Measurements from ENCODE around the gene CTBP2.

Gene CTBP2

DNA sequence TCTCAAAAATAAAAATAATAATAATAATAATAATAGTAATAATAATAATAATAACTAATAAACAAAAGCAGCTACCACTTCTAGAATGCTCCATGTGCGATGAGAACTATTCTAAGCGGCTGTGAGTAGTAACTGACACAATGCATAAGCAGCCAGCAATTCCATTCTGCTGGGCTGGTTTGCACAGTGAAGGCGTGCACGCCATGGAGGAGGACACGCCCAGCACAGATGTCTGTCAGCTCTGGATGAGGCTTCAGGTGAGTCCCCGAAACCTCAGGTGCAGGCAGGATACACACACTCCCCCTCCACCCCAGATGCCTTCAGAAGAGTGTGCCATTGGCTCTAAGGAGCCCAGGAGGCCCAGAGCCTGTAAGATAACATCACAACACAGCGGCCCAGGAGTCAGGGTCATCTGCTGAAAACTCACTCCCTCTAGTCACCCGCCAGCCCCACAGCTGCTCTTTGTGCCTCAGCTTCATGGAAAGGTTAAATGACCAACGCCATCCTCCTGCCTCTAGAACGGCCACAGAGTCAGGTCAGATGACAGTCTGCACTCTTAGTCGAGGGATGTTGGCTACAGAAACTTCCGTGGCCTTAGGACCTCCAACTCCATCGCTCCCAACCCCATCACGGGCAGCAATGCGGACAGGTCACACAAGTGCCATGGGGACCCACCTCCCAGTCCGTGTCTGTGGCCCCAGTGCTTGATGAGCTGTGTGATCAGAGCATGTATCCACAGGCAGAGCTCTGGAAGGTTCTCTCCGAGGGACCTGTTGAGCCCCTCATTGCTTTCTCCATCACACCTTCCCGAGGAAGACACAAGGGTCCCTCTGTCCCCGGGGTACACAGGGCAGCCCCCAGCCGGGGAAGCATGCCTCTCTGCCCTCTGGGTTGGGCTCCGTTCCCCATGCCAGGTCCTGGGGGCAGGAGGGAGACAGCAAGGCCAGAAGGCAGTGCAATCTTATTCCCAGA is 103.9 kb downstream of the CTBP2 start:
- H3K27ac ChIP-seq: peak overlapping the region; percentile 32
- DNase-seq (ENCODE audit: low read depth, low spot score): no peak

DNA sequence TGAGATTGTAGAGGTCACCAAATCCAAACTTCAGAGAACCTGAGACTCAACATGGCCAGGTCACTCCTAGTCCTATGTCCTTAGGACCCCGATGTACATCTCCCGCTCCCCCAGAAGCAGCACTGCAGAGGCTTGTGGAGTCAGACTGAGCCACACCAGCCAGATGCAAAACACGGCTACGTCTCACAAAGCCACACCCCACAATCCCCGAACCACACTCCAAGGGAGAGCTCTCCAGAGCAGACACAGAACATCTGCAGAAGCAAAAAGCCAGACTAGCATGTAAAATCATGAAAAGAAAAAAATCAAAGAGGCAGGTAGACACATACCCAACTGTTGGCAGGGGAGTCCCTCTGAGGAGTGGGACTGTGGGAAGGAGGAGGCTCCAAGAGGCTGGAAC is 104.9 kb downstream of the CTBP2 start:
- no peak for DNase-seq (ENCODE audit: low read depth, low spot score)
- H3K27ac ChIP-seq: no peak overlapping the region

DNA sequence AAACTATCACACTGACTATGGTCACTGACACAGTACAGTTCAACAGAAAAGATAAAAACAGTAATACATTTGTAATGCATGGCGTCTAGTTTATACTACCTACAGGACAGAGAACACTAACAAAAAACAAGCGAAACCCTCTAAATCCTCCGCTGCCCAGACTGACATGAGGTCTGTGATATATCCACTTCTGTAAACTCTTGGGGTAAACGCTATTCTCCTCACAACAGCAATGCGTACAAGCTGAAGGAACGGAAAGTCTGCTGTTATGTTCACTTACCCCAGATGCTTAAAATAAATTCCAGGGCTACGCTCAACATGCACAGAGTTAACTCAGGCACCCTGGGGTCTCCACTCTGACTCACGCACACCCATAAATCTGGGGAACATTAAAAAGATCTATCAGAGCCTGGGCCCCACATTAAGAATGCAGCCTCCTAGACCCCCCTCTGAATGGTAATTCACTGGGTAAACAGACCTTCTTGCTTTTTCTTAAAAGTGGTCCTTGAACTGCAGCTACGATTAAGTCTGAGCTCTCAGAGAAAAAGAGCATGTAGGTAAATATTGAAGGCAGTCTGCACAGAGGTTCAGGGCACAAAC is 105.6 kb downstream of the CTBP2 start:
- no peak overlapping the region for H3K27ac ChIP-seq
- no peak for DNase-seq (ENCODE audit: low read depth, low spot score)

DNA sequence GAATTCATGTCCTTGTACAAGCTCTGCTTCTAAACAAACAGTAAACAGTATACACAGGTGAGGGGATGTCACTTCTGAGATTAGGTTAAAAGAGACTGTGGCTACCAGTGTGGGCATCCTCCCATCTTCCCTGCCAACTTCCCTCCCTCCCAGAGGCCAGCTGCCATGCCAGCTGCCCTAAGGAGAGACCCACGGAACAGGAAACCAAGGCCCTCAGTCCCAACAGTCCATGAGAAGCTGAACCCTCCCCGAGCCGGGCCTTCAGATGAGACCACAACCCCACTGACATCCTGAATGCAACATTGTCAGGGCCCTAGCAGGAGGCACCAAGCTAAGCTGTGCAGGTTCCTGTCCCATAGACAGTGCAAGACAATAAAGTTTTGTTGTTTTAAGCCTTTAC is 106.1 kb downstream of the CTBP2 start:
- H3K27ac ChIP-seq: no peak overlapping the region
- no peak for DNase-seq (ENCODE audit: low read depth, low spot score)

DNA sequence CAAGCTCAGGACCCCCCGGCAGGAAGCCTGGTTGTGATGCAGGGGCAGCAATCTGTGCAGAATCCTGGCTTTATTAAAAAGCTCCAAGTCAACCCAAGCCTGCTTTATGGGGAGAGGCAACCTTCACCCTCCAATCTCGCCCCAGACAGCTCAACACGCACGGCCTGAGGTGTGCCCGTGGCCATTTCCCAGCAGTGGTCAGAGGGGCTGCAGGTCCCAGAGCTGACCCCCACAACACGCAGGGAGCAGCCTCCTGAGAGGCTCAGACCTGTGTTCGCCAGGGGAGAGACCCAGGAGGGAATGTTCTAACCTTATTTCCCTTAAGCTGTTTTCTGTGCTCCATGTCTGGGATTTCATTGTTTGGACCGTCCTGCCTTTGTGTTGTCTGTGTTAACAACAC is 108.2 kb downstream of the CTBP2 start:
- no peak for DNase-seq (ENCODE audit: low read depth, low spot score)
- H3K27ac ChIP-seq: no peak overlapping the region

DNA sequence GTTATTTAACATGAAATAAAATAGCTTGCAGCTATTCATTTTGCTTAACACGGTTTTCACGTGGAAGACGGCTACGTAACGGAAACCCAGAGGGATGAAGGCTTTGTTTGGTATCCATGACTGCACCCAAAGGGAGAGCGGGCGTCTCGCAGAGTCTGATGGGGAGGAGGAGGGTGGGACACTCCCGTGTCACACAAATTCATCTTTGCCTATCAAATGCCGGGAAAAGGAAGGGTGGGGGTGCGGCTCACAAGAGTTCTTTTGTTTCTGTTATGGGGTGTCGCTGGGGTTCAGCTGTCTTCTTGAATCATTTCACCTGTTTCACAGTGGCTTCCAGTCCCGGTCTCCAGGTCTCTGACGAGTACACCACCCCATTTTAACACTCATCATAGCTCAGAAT is 110.0 kb downstream of the CTBP2 start:
- no peak for DNase-seq (ENCODE audit: low read depth, low spot score)
- no peak overlapping the region for H3K27ac ChIP-seq

DNA sequence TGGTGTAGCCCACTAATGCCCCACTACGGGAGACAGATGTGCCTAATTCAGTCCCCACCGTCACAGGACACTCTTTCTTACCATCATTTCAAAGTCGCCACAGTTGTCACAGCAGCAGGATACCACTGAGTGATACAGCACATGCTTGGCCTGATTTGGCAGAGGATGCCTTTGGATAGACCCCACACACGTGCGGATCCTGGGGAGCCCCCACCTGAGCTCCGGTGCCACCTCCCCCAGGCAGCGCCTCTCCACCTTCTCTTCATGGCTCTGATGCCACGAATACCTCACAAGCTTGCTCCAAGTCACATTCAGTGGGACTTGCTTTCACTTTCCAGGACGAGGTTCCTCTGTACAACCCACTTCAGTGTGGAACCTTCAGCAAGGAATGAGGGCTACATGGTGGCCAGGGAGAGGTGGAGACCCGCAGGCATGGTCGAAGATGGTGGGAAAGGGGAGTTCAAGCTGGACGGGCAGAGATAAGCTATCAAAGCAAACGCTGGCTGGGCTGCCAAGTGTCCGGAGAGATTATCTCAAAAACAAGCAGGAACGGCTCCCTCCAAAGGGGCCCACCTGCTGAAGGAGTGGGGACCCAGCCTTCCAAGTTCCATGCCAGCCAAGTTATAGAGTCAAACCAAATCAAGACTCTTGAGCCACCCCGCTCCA is 111.0 kb downstream of the CTBP2 start:
- DNase-seq (ENCODE audit: low read depth, low spot score): no peak

DNA sequence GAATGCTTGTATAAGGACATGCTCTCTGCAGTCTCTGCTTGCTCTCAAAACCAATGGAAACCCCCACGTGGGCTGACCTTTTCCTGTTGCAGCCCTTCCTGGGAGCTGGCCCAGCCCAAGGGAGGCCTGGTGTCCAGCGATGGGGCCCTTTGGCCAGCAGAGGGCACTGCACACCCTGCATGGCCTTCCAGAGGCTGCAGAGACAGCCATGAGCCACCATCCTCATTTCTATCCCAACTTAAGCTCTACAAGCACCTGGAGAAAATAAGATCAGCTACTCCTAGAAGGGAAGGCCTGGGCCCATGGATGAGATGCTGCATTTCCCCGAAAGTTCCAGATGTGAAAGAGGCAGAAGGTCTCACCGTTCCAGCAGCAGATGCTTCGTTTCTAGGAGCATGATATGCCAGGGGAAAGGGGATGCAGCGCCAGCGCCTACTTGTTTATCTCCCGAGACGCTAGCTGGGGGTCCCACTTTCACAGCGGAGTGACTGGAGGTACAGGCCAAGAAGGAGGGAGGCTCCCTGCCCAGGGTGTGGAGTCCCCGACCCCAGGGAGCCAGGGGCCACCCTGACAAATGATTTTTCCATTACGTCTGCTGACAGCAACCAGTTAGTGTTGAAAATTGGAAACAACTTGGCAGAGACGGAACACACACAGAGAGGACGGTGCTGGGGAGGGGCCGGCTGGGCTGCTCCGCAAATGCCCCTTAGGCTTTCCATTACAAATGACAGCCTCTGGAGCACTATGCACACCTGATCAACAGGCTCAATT is 112.1 kb downstream of the CTBP2 start:
- H3K27ac ChIP-seq: peak overlapping the region; percentile 84
- no peak for DNase-seq (ENCODE audit: low read depth, low spot score)

More for the DNA sequence above, 111.0 kb downstream of the CTBP2 start:
- H3K27ac ChIP-seq: peak overlapping the region; percentile 84

DNA sequence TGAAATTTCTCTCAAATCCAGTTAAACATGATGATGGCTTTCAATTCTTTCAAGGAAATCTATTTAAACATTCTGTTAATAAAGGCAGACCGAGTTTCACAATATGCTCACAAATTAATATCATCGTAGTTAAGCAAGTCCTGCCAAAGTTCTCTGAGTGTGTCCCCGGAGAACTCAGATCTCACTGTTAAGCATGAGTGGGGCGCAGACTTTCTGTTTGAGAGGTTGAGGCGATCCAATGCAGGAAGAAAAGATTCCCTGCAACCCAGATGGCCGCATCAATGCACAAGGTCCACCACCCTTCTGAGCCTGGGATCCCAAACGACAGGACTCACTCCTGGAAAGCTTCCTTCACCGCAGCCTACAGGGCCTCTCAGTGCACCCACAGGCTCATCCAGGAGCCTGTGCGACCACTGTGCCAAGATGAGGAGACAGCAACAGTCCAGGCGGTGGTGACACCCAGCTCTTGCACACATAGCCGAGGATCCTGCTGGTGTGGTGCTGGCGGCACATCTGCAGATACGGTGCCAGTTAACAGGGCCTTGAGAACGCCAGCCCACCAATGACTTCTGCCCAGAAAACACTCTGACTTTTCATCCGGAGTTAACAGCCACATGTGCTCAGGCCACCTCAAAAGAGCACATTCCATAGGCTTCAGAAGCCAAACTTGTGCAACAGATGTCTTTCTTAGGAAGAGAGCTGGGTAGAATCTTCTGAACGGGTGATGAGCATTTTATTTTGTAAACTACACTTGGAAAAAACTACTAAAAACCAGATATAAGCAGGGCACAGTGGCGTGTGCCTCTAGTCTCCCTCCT is 116.3 kb downstream of the CTBP2 start:
- no peak for DNase-seq (ENCODE audit: low read depth, low spot score)
- peak overlapping the region; percentile 84 for H3K27ac ChIP-seq

DNA sequence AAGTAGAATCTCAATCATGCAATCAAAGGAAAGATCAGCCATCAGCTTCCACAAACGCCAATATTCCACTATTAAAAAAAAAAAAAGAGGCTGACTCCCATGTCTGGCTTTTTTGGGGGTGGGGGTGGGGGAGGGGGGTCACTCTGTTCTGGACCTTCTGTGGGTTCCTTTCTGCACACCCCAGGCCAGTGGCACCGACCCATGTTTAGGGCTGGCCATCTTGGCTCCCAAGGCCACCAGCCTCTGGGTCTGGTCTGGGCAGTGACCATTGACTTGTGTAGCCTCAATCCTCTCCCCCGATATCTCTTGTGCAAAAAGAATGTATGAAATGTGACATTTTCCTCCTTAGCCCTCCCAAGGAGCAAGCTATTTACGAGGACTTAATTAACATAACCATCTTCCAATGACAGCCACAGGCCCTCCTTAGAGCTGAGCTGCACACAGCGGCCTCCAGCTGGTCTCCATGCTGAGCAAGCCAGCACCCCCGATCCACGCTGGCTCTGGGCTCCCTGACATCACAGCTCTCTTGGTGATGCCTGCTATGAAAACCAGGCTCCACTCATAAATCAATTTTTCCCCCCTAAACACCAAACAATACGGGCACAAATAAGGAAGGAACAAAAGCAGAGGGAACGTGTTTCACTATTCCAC is 118.4 kb downstream of the CTBP2 start:
- DNase-seq (ENCODE audit: low read depth, low spot score): no peak
- no peak overlapping the region for H3K27ac ChIP-seq

DNA sequence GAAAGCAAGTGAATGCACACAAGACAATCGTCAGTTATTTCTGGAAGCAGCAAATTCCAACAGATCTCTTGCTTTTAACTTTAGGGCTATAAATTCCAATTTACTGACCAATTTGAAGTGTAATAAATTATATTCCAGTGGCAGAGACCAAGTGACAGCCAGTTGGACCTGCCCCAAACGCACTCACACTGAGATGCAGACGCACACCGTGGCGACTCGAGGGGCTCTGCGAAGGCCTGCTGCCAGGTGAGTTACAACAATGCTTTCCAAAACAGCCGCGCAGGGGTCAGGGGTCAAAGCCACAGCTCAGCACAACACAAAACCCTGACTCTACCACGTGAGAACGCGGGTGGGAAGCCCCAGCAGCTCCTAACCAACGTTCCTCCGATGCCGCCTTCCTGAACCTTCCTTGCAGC is 121.0 kb downstream of the CTBP2 start:
- no peak for DNase-seq (ENCODE audit: low read depth, low spot score)
- peak overlapping the region; percentile 87 for H3K27ac ChIP-seq

DNA sequence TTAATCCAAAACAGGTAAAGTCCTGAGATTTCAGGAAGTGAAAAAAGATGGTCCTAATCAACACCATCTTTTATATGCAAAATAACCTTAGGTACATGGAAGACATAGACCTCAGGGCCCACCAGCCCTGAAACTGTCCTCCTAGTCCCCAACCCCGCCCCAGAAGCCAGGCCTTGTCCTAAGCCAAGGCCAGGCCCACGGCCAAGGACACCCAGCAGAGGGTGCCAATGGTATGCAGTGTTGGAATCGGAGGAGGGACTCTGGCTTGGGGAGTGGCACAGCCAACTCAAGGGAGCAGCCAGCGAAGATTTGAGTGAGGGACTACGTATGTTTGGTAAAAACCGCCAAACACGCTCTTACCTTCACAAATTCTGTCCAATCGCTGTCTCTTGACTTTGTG is 121.7 kb downstream of the CTBP2 start:
- DNase-seq (ENCODE audit: low read depth, low spot score): no peak
- peak overlapping the region; percentile 87 for H3K27ac ChIP-seq

DNA sequence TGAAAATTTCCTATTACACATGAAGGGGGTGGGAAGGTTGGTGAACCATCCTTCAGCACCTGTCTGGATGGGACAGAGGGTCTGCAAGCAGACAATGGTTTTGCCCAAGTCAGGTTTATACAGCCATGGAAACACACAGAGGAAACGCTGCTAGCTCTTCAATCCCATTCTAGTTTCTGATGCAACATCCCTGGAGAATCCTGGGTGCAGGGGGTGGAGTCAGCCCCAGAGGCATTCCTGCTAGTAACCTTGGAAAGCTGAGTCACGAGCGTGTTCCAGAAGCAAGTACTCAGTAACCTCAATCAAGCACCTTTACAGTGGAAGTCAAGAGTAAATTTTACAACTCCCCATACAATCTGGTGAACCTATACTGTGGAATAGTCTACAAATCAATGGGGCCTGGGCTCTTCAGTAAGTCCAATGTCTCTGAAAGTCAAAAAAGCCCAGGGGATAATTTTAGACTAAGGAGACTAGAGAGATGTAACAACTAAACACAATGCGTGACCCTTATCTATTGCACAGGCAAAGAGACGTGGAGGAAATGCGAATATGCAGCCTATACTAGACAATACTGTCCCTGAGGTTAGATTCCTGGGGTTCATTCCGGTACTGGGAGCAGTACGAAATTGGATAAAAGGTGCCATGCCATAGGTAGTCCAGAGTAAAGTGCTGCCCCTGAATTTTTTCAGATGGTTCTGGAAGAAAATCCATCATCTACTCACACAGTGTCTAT is 123.1 kb downstream of the CTBP2 start:
- H3K27ac ChIP-seq: peak overlapping the region; percentile 87

DNA sequence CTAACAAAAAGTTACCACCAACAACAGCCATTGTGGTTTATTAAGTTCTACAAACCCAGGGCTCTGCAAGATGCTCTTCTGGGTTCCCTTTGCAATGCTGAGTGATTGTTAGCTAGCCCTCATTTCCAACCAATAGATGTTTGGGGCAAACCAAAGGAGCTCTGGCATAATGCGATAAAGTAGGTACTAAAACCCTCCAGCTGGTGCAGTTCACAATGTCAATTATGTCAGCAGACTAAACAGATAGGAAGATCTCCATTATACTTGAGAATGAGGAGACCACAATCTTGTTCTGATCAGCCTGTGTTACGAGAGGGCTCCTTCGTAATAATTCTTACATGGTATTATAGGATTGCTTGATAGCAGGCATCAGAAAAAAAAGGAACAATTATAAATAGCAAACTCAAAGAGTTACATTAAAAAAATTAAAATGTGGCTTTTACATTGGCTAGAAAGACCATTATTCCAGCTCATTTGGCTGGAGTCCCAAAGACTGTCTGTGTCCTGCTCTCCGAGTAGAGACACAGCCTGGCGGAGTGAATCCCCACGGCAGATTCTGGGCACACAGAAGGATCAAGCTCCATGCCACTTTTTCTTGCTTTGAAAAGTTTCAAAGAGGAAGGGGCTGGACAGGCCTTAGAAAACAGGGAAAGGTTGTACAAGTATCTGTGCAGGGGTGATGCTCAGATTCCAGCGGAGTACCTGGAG is 124.6 kb downstream of the CTBP2 start:
- DNase-seq (ENCODE audit: low read depth, low spot score): no peak
- peak overlapping the region; percentile 87 for H3K27ac ChIP-seq

More for the DNA sequence above, 123.1 kb downstream of the CTBP2 start:
- peak; percentile 60 for DNase-seq (ENCODE audit: low read depth, low spot score)

DNA sequence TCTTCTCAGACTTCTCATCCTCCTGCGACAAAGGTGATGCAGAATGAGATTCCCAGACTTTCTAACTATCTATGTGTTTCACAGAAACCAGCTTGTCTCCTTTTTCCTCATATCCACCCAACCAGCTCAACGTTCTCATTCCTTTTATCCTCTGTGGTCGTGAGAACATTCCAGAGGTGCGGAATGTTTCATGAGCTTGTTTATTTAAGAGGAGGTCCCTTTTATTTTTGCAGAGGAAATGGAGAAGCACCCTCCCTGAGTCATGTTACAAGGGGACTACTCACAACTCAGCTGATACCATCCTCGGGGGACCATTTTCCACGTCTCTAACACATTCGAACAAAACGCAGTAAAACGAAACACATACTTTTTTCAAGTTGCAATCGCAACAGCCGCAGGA is 125.2 kb downstream of the CTBP2 start:
- H3K27ac ChIP-seq: peak overlapping the region; percentile 87
- DNase-seq (ENCODE audit: low read depth, low spot score): peak; percentile 75

DNA sequence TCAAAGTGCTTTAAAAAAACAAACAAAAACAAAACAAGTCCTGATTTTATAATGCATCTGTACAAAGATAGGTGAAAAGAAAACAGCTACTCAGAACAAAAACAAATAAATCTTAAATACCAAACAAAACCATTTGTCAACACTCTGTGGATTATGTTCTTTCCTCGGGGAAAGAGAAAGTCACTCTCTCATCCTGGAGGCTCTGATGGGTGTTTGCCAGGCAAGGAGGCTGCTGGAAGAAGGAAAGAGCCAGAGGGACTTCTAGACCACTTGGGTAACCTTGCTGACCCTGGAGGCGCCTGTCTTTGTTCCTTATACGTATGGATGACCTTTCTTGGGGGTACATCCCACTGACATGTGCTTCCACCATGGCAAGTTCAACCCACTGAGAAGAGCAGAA is 125.7 kb downstream of the CTBP2 start:
- peak overlapping the region; percentile 87 for H3K27ac ChIP-seq
- DNase-seq (ENCODE audit: low read depth, low spot score): no peak

DNA sequence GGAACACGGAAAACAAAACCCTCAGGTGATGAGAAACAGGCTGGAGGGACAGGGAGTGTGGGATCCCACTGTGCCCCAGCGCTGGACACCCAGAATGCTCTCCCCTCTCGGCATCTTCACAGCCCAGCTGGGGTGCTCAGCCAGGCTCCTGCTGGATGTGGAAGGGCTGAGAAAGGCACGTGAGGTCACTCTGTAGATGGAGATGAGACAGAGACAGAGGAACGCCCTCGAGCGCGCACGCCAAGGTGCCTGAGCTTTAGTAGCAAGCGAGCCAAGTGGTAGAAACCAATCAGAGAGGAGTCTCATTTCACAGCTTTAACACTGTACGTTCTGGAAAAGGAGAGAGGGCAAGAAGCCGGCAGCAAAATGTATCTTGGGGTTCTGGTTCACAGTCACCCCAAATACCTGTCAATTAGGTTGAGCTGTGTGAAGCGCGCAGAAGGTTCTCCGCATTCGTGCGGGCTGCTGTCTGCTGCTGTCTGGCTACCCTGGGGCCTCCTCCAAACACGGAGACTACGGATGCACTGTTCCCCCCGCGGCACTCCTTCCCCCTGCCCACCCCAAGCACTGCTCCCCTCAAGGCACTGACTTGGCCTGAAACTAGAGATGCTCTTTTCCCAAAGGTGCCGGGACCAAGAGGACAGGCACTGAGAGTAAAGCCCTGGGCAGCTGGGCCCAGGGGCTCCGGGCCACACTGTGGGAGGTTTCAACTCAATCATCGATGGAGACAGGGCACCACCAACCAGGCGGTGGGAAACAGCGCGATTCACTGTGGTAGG is 127.0 kb downstream of the CTBP2 start:
- DNase-seq (ENCODE audit: low read depth, low spot score): no peak
- no peak overlapping the region for H3K27ac ChIP-seq

Data from epithelial cell of prostate (primary cell).